ENCODE results near the gene MOB1A. TPM values are rescaled to one million over a fixed set of nuclear protein-coding genes. Genes with fewer than 3 reads are reported as not detected.

MOB1A gene
- total RNA-seq, 1 experiment from 2014 or later, result 132 TPM

DNA sequence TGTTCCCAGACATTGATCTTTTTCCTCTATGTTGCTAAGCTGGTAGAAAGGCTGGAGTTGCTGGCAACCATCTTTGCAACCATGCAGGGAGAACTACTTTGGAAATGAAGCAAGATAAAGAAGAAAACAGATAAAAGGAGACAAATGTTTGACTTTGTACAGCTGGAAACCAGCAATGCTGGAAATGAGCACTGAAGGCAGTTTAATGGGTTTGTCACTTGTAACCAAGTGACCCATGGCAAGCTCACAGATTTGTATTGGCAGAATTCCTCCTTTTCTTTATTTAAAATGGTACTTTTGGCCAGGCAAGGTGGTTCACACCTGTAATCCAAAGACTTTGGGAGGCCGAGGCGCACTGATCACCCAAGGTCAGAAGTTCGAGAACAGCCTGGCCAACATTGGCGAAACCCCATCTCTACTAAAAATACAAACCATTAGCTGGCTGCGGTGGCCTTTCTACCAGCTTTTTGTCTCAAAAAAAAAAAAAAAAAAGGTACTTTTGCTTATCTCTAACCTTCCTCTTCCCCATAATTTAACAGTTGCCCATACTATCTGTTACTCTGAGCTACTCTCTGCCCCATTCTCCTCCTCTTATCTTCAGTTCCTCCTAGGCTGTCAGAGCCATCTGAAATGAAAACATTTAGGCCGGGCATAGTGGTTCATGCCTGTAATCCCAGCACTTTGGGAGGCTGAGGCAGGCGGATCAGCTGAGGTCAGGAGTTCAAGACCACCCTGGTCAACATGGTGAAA lies 28.9 kb downstream of the MOB1A start:
- RAD21 ChIA-PET (ENCODE audit: low non-redundant PET in 1 of 2, low total read pairs in 2 of 2, uncharacterized antibody in 2 of 2, unreplicated experiment in 2 of 2), result interaction anchor here in 1 of 2 experiments (0.5 to 2.5 kb wide), 2 partner anchors 323 to 1834 kb away, joined by 3 to 6 read pairs; no protein-coding TSS in a partner anchor
- Histone ChIP-seq H3K4me2 (ENCODE audit: low read length) (no peak overlapping the region), H3K79me2 (ENCODE audit: insufficient read depth, low read length) (peaks cover 16% of the 10 kb centered on the region), H3K9me3 (ENCODE audit: control insufficient read depth in 1 of 2, insufficient read depth in 1 of 2, low read depth in 1 of 2, low read length in 2 of 2) (no peaks in the 10 kb centered on the region), H3K27ac (ENCODE audit: low read depth, low read length) (no peak overlapping the region), H3K4me1 (ENCODE audit: control insufficient read depth in 1 of 2, insufficient read depth in 2 of 2, low read length in 2 of 2) (peaks cover 5 to 17% of the 10 kb centered on the region in 2 experiments; a peak in 3 of 4 replicates), H3K36me3 (ENCODE audit: control insufficient read depth in 1 of 2, insufficient read depth in 2 of 2, low read length in 2 of 2) (peaks cover 0 to 17% of the 10 kb centered on the region in 2 experiments; a peak in 2 of 4 replicates), H3K4me3 (replicated peaks in 1 of 2; ENCODE audit: low read depth in 1 of 2, low read length in 2 of 2) (no peak overlapping the region), H2AFZ (ENCODE audit: low read depth, low read length, poor library complexity, severe bottlenecking) (no peak overlapping the region), H3K27me3 (ENCODE audit: insufficient read depth, low read length) (no peaks in the 10 kb centered on the region), H3K9ac (ENCODE audit: low read length) (no peak overlapping the region), H4K20me1 (ENCODE audit: insufficient read depth) (no peaks in the 10 kb centered on the region), H3K9me2 (ENCODE audit: insufficient read depth) (no peaks in the 10 kb centered on the region)
- intact Hi-C loops (cut with micrococcal nuclease), result loop anchor here (5.0 kb wide), 3 partner anchors 312 to 517 kb away; no protein-coding TSS in a partner anchor
- ATAC-seq (no peak), DNase-seq (ENCODE audit: low read depth, low spot score) (no peak)
- CTCF ChIA-PET, result interaction anchor here (0.7 to 2.0 kb wide), 5 partner anchors 10 to 470 kb away, joined by 3 to 39 read pairs (median 6); no protein-coding TSS in a partner anchor
- POLR2A ChIA-PET, result no interaction called here
- BruUV-seq (replicated peaks), result no TSS peak
- TF ChIP-seq SRF (IDR thresholded peaks at IDR 0.05; ENCODE audit: low read depth) (no peak), EGR1 (IDR thresholded peaks at IDR 0.05; ENCODE audit: low read depth) (no peak), CEBPB (IDR thresholded peaks at IDR 0.05; ENCODE audit: low read depth) (no peak), RAD21 (IDR thresholded peaks at IDR 0.05; ENCODE audit: low read depth) (no peak), CBX3 (IDR thresholded peaks at IDR 0.05; ENCODE audit: low read depth) (no peak), ZFX (IDR thresholded peaks at IDR 0.05) (no peak), SIN3A (IDR thresholded peaks at IDR 0.05; ENCODE audit: low read depth) (no peak), EZH2 (IDR thresholded peaks at IDR 0.05) (no peak), EZH2phosphoT487 (IDR thresholded peaks at IDR 0.05; ENCODE audit: borderline replicate concordance) (no peak), POLR2AphosphoS5 (IDR thresholded peaks at IDR 0.05; ENCODE audit: low read depth, low read length) (no peak), FOSL1 (IDR thresholded peaks at IDR 0.05; ENCODE audit: low read depth) (no peak)
- TF ChIP-seq, protein P1, sequence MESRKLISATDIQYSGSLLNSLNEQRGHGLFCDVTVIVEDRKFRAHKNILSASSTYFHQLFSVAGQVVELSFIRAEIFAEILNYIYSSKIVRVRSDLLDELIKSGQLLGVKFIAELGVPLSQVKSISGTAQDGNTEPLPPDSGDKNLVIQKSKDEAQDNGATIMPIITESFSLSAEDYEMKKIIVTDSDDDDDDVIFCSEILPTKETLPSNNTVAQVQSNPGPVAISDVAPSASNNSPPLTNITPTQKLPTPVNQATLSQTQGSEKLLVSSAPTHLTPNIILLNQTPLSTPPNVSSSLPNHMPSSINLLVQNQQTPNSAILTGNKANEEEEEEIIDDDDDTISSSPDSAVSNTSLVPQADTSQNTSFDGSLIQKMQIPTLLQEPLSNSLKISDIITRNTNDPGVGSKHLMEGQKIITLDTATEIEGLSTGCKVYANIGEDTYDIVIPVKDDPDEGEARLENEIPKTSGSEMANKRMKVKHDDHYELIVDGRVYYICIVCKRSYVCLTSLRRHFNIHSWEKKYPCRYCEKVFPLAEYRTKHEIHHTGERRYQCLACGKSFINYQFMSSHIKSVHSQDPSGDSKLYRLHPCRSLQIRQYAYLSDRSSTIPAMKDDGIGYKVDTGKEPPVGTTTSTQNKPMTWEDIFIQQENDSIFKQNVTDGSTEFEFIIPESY (IDR thresholded peaks at IDR 0.05; ENCODE audit: extremely low read depth, insufficient replicate concordance, low read length), result no peak
- TF ChIP-seq, protein P2, sequence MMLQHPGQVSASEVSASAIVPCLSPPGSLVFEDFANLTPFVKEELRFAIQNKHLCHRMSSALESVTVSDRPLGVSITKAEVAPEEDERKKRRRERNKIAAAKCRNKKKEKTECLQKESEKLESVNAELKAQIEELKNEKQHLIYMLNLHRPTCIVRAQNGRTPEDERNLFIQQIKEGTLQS (IDR thresholded peaks at IDR 0.05), result no peak
- TF ChIP-seq, protein P3, sequence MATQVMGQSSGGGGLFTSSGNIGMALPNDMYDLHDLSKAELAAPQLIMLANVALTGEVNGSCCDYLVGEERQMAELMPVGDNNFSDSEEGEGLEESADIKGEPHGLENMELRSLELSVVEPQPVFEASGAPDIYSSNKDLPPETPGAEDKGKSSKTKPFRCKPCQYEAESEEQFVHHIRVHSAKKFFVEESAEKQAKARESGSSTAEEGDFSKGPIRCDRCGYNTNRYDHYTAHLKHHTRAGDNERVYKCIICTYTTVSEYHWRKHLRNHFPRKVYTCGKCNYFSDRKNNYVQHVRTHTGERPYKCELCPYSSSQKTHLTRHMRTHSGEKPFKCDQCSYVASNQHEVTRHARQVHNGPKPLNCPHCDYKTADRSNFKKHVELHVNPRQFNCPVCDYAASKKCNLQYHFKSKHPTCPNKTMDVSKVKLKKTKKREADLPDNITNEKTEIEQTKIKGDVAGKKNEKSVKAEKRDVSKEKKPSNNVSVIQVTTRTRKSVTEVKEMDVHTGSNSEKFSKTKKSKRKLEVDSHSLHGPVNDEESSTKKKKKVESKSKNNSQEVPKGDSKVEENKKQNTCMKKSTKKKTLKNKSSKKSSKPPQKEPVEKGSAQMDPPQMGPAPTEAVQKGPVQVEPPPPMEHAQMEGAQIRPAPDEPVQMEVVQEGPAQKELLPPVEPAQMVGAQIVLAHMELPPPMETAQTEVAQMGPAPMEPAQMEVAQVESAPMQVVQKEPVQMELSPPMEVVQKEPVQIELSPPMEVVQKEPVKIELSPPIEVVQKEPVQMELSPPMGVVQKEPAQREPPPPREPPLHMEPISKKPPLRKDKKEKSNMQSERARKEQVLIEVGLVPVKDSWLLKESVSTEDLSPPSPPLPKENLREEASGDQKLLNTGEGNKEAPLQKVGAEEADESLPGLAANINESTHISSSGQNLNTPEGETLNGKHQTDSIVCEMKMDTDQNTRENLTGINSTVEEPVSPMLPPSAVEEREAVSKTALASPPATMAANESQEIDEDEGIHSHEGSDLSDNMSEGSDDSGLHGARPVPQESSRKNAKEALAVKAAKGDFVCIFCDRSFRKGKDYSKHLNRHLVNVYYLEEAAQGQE (IDR thresholded peaks at IDR 0.05; ENCODE audit: low read depth), result no peak
- TF ChIP-seq, protein P4, sequence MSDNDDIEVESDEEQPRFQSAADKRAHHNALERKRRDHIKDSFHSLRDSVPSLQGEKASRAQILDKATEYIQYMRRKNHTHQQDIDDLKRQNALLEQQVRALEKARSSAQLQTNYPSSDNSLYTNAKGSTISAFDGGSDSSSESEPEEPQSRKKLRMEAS (IDR thresholded peaks at IDR 0.05), result no peak
